Thyroid gland (tissue), 4 donors: ENCODE measurements around the gene TAS2R39. TPM values are rescaled to one million over a fixed set of nuclear protein-coding genes. Genes with fewer than 3 reads are reported as not detected.
A peak's percentile ranks its signal among the peaks of the same experiment; 100 is the strongest.
"Not testable (repeated sequence)": the region's sequence is repeated elsewhere in the genome, so short reads cannot be mapped to it uniquely, and the experiment has no call there.

Experiments used
- DNase-seq, 2 donors: peaks; one replicate each; pipeline ENCODE4 v3.0.0-alpha.2; 2019
- H3K27ac ChIP-seq, 3 donors: fragments of 200-600 bp; sonication (generic); 1 replicate in 2 of 3; 2 replicates in 1 of 3; pipeline ENCODE4 v1.5.1; 2016 to 2019; ENCODE audit warnings: mild to moderate bottlenecking in 1 of 3, moderate library complexity in 1 of 3
- H3K27me3 ChIP-seq: fragments of 200-600 bp; sonication (generic); one replicate; pipeline ENCODE4 v1.5.1; 2019
- H3K36me3 ChIP-seq, 2 donors: fragments of 200-600 bp; sonication (generic); one replicate each; pipeline ENCODE4 v1.5.1; 2016 to 2019
- H3K4me1 ChIP-seq, 2 donors: fragments of 200-600 bp; sonication (generic); one replicate each; pipeline ENCODE4 v1.5.1; 2017 to 2019
- H3K4me3 ChIP-seq, 3 donors: fragments of 200-600 bp; sonication (generic); replicated peaks in 1 of 3; 1 replicate in 2 of 3; 2 replicates in 1 of 3; pipeline ENCODE4 v1.5.1; 2016; ENCODE audit warnings: mild to moderate bottlenecking in 1 of 3
- H3K9me3 ChIP-seq: fragments of 200-600 bp; sonication (generic); one replicate; pipeline ENCODE4 v1.5.1; 2017
- POLR2A ChIP-seq, 2 donors: fragments of 450-650 bp; IDR thresholded peaks; one replicate each; pipeline ENCODE4 v1.6.1; 2017; ENCODE audit warnings: antibody characterized with exemption in 2 of 2, mild to moderate bottlenecking in 2 of 2, moderate library complexity in 1 of 2
- WGBS, 2 donors: methylation state at CpG; one replicate each; pipeline ENCODE4 v1.1.5; 2017; 5-methylcytosine and 5-hydroxymethylcytosine counted together
- intact Hi-C: fragments of 100-400 bp; cut with DNase I; formaldehyde crosslinking; loops from one replicate; pipeline ENCODE4 v1.15.1; 2023
- total RNA-seq, 4 donors: library from RNA; depleted of rRNA; stranded (reverse); fragments of >200 nt; gene quantifications; one replicate each; pipeline ENCODE4 v1.2.3, GENCODE V29; 2016
- TF ChIP-seq, protein P1 (sequence below), 6 experiments: fragments of 200-600 bp in 3 of 6; fragments of 450-650 bp in 3 of 6; sonication (generic) in 3 of 6; IDR thresholded peaks; one replicate each; pipeline ENCODE4 v1.5.1; 2016 to 2019; ENCODE audit warnings: antibody characterized with exemption in 6 of 6, mild to moderate bottlenecking in 2 of 6, inconsistent platforms in 1 of 6, moderate library complexity in 1 of 6

The TAS2R39 gene
- total RNA-seq, 4 donors from 2014 or later, result not detected

DNA sequence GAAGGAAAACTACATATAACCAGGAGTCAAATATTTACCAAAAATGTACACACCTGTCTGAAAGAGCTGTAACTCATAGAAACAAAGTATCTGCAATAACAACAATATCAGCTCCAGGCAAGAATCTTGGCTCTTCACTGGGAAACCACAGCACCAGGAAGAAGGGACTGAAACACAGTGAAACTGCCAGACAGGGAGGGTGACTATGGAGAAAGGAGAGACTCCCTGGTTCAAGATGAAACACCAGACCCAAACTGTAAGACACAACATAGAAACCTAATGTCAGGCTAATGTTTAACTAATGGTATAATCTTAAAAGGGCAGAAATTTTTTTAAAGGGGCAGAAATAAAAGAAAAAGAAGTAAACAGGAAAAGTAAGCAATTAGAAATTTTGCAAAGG is 11.5 kb upstream of the TAS2R39 start:
- Histone ChIP-seq H3K9me3 (no peaks in the 10 kb centered on the region), H3K27me3 (no peaks in the 10 kb centered on the region), H3K36me3 (no peaks in the 10 kb centered on the region), H3K4me1 (peaks cover 5 to 9% of the 10 kb centered on the region in 2 donors), H3K4me3 (no peak overlapping the region), H3K27ac (no peak overlapping the region)
- intact Hi-C loops, result no loop called here
- no peak for DNase-seq
- no peak for TF ChIP-seq POLR2A (IDR thresholded peaks at IDR 0.05)
- TF ChIP-seq, protein P1, sequence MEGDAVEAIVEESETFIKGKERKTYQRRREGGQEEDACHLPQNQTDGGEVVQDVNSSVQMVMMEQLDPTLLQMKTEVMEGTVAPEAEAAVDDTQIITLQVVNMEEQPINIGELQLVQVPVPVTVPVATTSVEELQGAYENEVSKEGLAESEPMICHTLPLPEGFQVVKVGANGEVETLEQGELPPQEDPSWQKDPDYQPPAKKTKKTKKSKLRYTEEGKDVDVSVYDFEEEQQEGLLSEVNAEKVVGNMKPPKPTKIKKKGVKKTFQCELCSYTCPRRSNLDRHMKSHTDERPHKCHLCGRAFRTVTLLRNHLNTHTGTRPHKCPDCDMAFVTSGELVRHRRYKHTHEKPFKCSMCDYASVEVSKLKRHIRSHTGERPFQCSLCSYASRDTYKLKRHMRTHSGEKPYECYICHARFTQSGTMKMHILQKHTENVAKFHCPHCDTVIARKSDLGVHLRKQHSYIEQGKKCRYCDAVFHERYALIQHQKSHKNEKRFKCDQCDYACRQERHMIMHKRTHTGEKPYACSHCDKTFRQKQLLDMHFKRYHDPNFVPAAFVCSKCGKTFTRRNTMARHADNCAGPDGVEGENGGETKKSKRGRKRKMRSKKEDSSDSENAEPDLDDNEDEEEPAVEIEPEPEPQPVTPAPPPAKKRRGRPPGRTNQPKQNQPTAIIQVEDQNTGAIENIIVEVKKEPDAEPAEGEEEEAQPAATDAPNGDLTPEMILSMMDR (IDR thresholded peaks at IDR 0.05), result no peak

DNA sequence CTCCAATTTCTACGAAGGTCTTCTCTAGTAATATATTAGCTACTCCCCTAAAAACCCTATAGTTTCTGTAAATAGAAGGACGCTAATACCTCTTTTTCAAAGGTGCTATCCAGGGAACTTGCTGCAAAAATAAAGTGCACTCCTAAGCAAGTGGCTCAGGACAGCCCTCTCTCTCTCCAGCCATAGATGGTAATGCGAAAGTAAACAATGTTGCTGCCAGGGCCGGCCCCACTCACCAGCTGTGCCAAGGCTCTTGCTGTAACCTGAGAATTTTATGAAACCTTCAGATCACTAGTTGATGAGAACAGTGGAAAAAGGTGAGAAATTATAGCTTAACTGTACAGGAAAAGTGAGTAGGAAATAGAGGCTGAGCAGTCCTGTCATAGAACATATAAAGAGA is 10.9 kb upstream of the TAS2R39 start:
- Histone ChIP-seq H3K36me3 (no peaks in the 10 kb centered on the region), H3K4me1 (peaks cover 5 to 9% of the 10 kb centered on the region in 2 donors), H3K4me3 (no peak overlapping the region), H3K27ac (no peak overlapping the region), H3K9me3 (no peaks in the 10 kb centered on the region), H3K27me3 (no peaks in the 10 kb centered on the region)
- 20 to 24% methylated on average over 4 of the region's 4 CpGs for WGBS, 2 donors
- intact Hi-C loops, result no loop called here
- peak; percentile 84 to 92 for DNase-seq
- TF ChIP-seq, protein P1 (IDR thresholded peaks at IDR 0.05), result no peak
- TF ChIP-seq POLR2A (IDR thresholded peaks at IDR 0.05), result no peak

DNA sequence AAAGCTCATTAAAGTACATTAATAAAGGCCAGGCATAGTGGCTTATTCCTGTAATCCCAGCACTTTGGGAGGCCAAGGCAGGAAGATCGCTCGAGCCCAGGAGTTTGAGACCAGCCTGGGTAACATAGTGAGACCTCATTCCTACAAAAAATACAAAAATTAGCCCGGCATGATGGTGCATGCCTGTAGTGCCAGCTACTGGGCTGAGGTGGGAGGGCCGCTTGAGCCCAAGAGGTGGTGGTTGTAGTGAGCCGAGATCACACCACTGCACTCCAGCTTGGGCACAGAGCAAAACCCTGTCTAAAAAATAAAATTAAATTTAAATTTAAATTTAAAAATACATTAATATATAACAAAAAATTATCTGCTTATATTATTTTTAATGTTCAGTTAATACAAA is 7.1 kb upstream of the TAS2R39 start:
- DNase-seq, result no peak
- intact Hi-C loops, result no loop called here
- Histone ChIP-seq H3K9me3 (no peaks in the 10 kb centered on the region), H3K27ac (no peak overlapping the region), H3K27me3 (no peaks in the 10 kb centered on the region), H3K4me3 (no peak overlapping the region), H3K36me3 (no peaks in the 10 kb centered on the region), H3K4me1 (peaks cover 5 to 9% of the 10 kb centered on the region in 2 donors)
- TF ChIP-seq POLR2A (IDR thresholded peaks at IDR 0.05), result no peak
- TF ChIP-seq, protein P1 (IDR thresholded peaks at IDR 0.05), result no peak
- WGBS, 2 donors, result 92 to 96% methylated on average over 5 of the region's 5 CpGs

DNA sequence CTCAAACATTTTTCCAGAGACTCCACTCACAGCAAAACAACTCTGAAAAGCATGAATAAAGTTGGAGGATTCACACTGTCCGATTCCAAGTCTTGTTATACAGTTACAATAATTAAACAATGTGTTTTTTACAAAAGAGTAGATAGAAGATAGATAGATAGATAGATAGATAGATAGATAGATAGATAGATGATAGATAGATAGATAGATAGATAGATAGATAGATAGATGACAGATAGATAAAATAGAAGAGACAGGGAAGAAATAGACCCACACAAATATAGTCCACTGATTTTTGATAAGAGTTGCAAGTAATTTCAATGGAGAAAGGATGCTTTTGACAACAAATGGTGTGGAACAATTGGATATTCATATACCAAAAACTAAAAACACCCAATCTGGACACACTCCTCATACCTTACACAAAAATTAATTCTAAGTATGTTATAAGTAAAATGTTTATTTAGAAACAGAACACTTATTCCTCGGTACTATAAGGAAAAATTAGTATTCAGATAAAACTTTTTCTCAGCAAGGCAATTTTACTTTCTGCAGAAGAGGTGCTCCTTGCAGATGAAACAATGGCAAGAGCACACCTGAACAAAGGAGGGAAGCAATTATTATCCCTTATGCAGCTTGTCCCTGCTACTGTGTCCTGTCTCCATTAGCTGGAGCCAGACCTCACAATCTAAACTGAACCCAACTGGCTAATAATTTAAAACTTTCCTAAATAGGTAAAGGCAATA is 5.7 kb upstream of the TAS2R39 start:
- Histone ChIP-seq H3K4me3 (no peak overlapping the region), H3K27me3 (no peaks in the 10 kb centered on the region), H3K9me3 (no peaks in the 10 kb centered on the region), H3K36me3 (no peaks in the 10 kb centered on the region), H3K27ac (no peak overlapping the region), H3K4me1 (no peaks in the 10 kb centered on the region)
- TF ChIP-seq, protein P1 (IDR thresholded peaks at IDR 0.05), result no peak
- TF ChIP-seq POLR2A (IDR thresholded peaks at IDR 0.05), result no peak
- 92 to 93% methylated on average over 2 of the region's 2 CpGs for WGBS, 2 donors
- DNase-seq, result no peak
- intact Hi-C loops, result no loop called here

DNA sequence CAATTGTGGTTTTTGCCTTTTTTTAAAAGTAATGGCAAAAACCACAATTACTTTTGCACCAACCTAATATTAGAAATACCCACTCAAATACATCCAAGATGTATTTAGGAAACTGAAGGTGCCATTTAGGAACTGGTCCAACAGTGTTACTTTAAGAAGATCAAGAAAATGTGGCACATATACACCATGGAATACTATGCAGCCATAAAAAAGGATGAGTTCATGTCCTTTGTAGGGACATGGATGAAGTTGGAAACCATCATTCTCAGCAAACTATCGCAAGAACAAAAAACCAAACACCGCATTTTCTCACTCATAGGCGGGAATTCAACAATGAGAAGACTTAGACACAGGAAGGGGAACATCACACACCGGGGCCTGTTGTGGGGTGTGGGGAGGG is 2.4 kb upstream of the TAS2R39 start:
- 96 to 97% methylated on average over 4 of the region's 4 CpGs for WGBS, 2 donors
- H3K4me3 ChIP-seq, H3K27me3 ChIP-seq, H3K4me1 ChIP-seq, DNase-seq, H3K36me3 ChIP-seq, H3K9me3 ChIP-seq, H3K27ac ChIP-seq, intact Hi-C loops: not testable (repeated sequence)
